ENCODE data around the gene MAPK4.

MAPK4 gene

GRCh38 chr18:50734886-50735285, 175.0 kb downstream of the MAPK4 start:
- Histone ChIP-seq H3K27me3 (ENCODE audit: control insufficient read depth, insufficient read depth, low read length) (no peaks in the 10 kb centered on the region), H3K4me1 (ENCODE audit: control insufficient read depth, insufficient read depth, low read length) (no peaks in the 10 kb centered on the region), H3K9me3 (ENCODE audit: control insufficient read depth, insufficient read depth, low read length) (no peaks in the 10 kb centered on the region), H3K36me3 (ENCODE audit: control insufficient read depth, insufficient read depth, low read length) (no peaks in the 10 kb centered on the region), H3K9ac (ENCODE audit: low read depth, low read length) (no peak overlapping the region), H3K4me3 (ENCODE audit: low read depth, low read length) (no peak overlapping the region)

- H3K9ac ChIP-seq (ENCODE audit: low read depth, low read length) = no peak overlapping the region
- no peak overlapping the region for H3K4me3 ChIP-seq (ENCODE audit: low read depth, low read length)
- H3K27me3 ChIP-seq (ENCODE audit: control insufficient read depth, insufficient read depth, low read length) = no peaks in the 10 kb centered on the region
- H3K4me1 ChIP-seq (ENCODE audit: control insufficient read depth, insufficient read depth, low read length) = no peaks in the 10 kb centered on the region
- no peaks in the 10 kb centered on the region for H3K9me3 ChIP-seq (ENCODE audit: control insufficient read depth, insufficient read depth, low read length)
- no peaks in the 10 kb centered on the region for H3K36me3 ChIP-seq (ENCODE audit: control insufficient read depth, insufficient read depth, low read length)
These were observed 177.2 kb downstream of the MAPK4 start for GRCh38 chr18:50737127-50737526.

GRCh38 chr18:50738098-50738757, 178.3 kb downstream of the MAPK4 start:
- H3K9ac ChIP-seq (ENCODE audit: low read depth, low read length) = no peak overlapping the region
- H3K36me3 ChIP-seq (ENCODE audit: control insufficient read depth, insufficient read depth, low read length) = no peaks in the 10 kb centered on the region
- H3K4me3 ChIP-seq (ENCODE audit: low read depth, low read length) = no peak overlapping the region
- H3K9me3 ChIP-seq (ENCODE audit: control insufficient read depth, insufficient read depth, low read length) = no peaks in the 10 kb centered on the region
- H3K27me3 ChIP-seq (ENCODE audit: control insufficient read depth, insufficient read depth, low read length) = no peaks in the 10 kb centered on the region
- no peaks in the 10 kb centered on the region for H3K4me1 ChIP-seq (ENCODE audit: control insufficient read depth, insufficient read depth, low read length)

- H3K4me1 ChIP-seq (ENCODE audit: control insufficient read depth, insufficient read depth, low read length) = no peaks in the 10 kb centered on the region
- no peaks in the 10 kb centered on the region for H3K36me3 ChIP-seq (ENCODE audit: control insufficient read depth, insufficient read depth, low read length)
These were observed 183.1 kb downstream of the MAPK4 start for GRCh38 chr18:50742952-50743351.

GRCh38 chr18:50744253-50744652, 184.4 kb downstream of the MAPK4 start:
- H3K27me3 ChIP-seq (ENCODE audit: control insufficient read depth, insufficient read depth, low read length) = no peaks in the 10 kb centered on the region
- peaks cover 7% of the 10 kb centered on the region for H3K4me1 ChIP-seq (ENCODE audit: control insufficient read depth, insufficient read depth, low read length)
- no peaks in the 10 kb centered on the region for H3K36me3 ChIP-seq (ENCODE audit: control insufficient read depth, insufficient read depth, low read length)
- H3K9me3 ChIP-seq (ENCODE audit: control insufficient read depth, insufficient read depth, low read length) = no peaks in the 10 kb centered on the region
- no peak overlapping the region for H3K9ac ChIP-seq (ENCODE audit: low read depth, low read length)
- no peak overlapping the region for H3K4me3 ChIP-seq (ENCODE audit: low read depth, low read length)

More at GRCh38 chr18:50742952-50743351, 183.1 kb downstream of the MAPK4 start:
- no peak overlapping the region for H3K9ac ChIP-seq (ENCODE audit: low read depth, low read length)
- no peaks in the 10 kb centered on the region for H3K27me3 ChIP-seq (ENCODE audit: control insufficient read depth, insufficient read depth, low read length)
- H3K4me3 ChIP-seq (ENCODE audit: low read depth, low read length) = no peak overlapping the region
- H3K9me3 ChIP-seq (ENCODE audit: control insufficient read depth, insufficient read depth, low read length) = no peaks in the 10 kb centered on the region

- Histone ChIP-seq H3K9ac (ENCODE audit: low read depth, low read length) (no peak overlapping the region), H3K4me3 (ENCODE audit: low read depth, low read length) (no peak overlapping the region), H3K27me3 (ENCODE audit: control insufficient read depth, insufficient read depth, low read length) (no peaks in the 10 kb centered on the region), H3K4me1 (ENCODE audit: control insufficient read depth, insufficient read depth, low read length) (peaks cover 15% of the 10 kb centered on the region), H3K36me3 (ENCODE audit: control insufficient read depth, insufficient read depth, low read length) (no peaks in the 10 kb centered on the region), H3K9me3 (ENCODE audit: control insufficient read depth, insufficient read depth, low read length) (no peaks in the 10 kb centered on the region)
These were observed 186.1 kb downstream of the MAPK4 start for GRCh38 chr18:50745945-50746344.

- Histone ChIP-seq H3K9ac (ENCODE audit: low read depth, low read length) (no peak overlapping the region), H3K4me1 (ENCODE audit: control insufficient read depth, insufficient read depth, low read length) (peaks cover 15% of the 10 kb centered on the region), H3K27me3 (ENCODE audit: control insufficient read depth, insufficient read depth, low read length) (no peaks in the 10 kb centered on the region), H3K4me3 (ENCODE audit: low read depth, low read length) (no peak overlapping the region), H3K36me3 (ENCODE audit: control insufficient read depth, insufficient read depth, low read length) (no peaks in the 10 kb centered on the region), H3K9me3 (ENCODE audit: control insufficient read depth, insufficient read depth, low read length) (no peaks in the 10 kb centered on the region)
These were observed 188.0 kb downstream of the MAPK4 start for GRCh38 chr18:50747849-50748242.

- no peaks in the 10 kb centered on the region for H3K9me3 ChIP-seq (ENCODE audit: control insufficient read depth, insufficient read depth, low read length)
- H3K4me3 ChIP-seq (ENCODE audit: low read depth, low read length) = no peak overlapping the region
- no peaks in the 10 kb centered on the region for H3K27me3 ChIP-seq (ENCODE audit: control insufficient read depth, insufficient read depth, low read length)
- H3K4me1 ChIP-seq (ENCODE audit: control insufficient read depth, insufficient read depth, low read length) = peaks cover 15% of the 10 kb centered on the region
- no peak overlapping the region for H3K9ac ChIP-seq (ENCODE audit: low read depth, low read length)
- H3K36me3 ChIP-seq (ENCODE audit: control insufficient read depth, insufficient read depth, low read length) = no peaks in the 10 kb centered on the region
These were observed 188.6 kb downstream of the MAPK4 start for GRCh38 chr18:50748243-50749229.

GRCh38 chr18:50749421-50749820, 189.5 kb downstream of the MAPK4 start:
- Histone ChIP-seq H3K27me3 (ENCODE audit: control insufficient read depth, insufficient read depth, low read length) (no peaks in the 10 kb centered on the region), H3K36me3 (ENCODE audit: control insufficient read depth, insufficient read depth, low read length) (no peaks in the 10 kb centered on the region), H3K4me1 (ENCODE audit: control insufficient read depth, insufficient read depth, low read length) (peaks cover 15% of the 10 kb centered on the region), H3K4me3 (ENCODE audit: low read depth, low read length) (no peak overlapping the region), H3K9ac (ENCODE audit: low read depth, low read length) (no peak overlapping the region), H3K9me3 (ENCODE audit: control insufficient read depth, insufficient read depth, low read length) (no peaks in the 10 kb centered on the region)

- Histone ChIP-seq H3K4me1 (ENCODE audit: control insufficient read depth, insufficient read depth, low read length) (peaks cover 15% of the 10 kb centered on the region), H3K9ac (ENCODE audit: low read depth, low read length) (no peak overlapping the region), H3K27me3 (ENCODE audit: control insufficient read depth, insufficient read depth, low read length) (no peaks in the 10 kb centered on the region), H3K36me3 (ENCODE audit: control insufficient read depth, insufficient read depth, low read length) (no peaks in the 10 kb centered on the region), H3K9me3 (ENCODE audit: control insufficient read depth, insufficient read depth, low read length) (no peaks in the 10 kb centered on the region), H3K4me3 (ENCODE audit: low read depth, low read length) (no peak overlapping the region)
These were observed 190.1 kb downstream of the MAPK4 start for GRCh38 chr18:50749945-50750344.

- H3K9ac ChIP-seq (ENCODE audit: low read depth, low read length) = no peak overlapping the region
- H3K9me3 ChIP-seq (ENCODE audit: control insufficient read depth, insufficient read depth, low read length) = no peaks in the 10 kb centered on the region
- H3K4me3 ChIP-seq (ENCODE audit: low read depth, low read length) = no peak overlapping the region
- H3K36me3 ChIP-seq (ENCODE audit: control insufficient read depth, insufficient read depth, low read length) = no peaks in the 10 kb centered on the region
- no peaks in the 10 kb centered on the region for H3K27me3 ChIP-seq (ENCODE audit: control insufficient read depth, insufficient read depth, low read length)
- H3K4me1 ChIP-seq (ENCODE audit: control insufficient read depth, insufficient read depth, low read length) = peaks cover 15% of the 10 kb centered on the region
These were observed 190.7 kb downstream of the MAPK4 start for GRCh38 chr18:50750546-50750945.

- Histone ChIP-seq H3K4me1 (ENCODE audit: control insufficient read depth, insufficient read depth, low read length) (peaks cover 15% of the 10 kb centered on the region), H3K4me3 (ENCODE audit: low read depth, low read length) (no peak overlapping the region), H3K9me3 (ENCODE audit: control insufficient read depth, insufficient read depth, low read length) (no peaks in the 10 kb centered on the region), H3K27me3 (ENCODE audit: control insufficient read depth, insufficient read depth, low read length) (no peaks in the 10 kb centered on the region), H3K36me3 (ENCODE audit: control insufficient read depth, insufficient read depth, low read length) (no peaks in the 10 kb centered on the region), H3K9ac (ENCODE audit: low read depth, low read length) (no peak overlapping the region)
These were observed 191.6 kb downstream of the MAPK4 start for GRCh38 chr18:50751490-50751889.
